Ishikawa (cell line): ENCODE measurements around the gene CYLC2.

Experiments
- CEBPB ChIP-seq: IDR thresholded peaks from 2 replicates; pipeline ENCODE4 v1.6.1; 2012
- CREB1 ChIP-seq: IDR thresholded peaks from 2 replicates; pipeline ENCODE4 v1.6.1; 2012; ENCODE audit warnings: low read depth
- EGR1 ChIP-seq: IDR thresholded peaks from 2 replicates; pipeline ENCODE4 v1.6.1; 2012
- EP300 ChIP-seq: IDR thresholded peaks from 2 replicates; pipeline ENCODE4 v1.6.1; 2012; ENCODE audit warnings: borderline replicate concordance
- FOXM1 ChIP-seq: IDR thresholded peaks from 2 replicates; pipeline ENCODE4 v1.6.1; 2012; ENCODE audit warnings: low read depth, borderline replicate concordance
- MAX ChIP-seq: IDR thresholded peaks from 2 replicates; pipeline ENCODE4 v1.6.1; 2012
- NFIC ChIP-seq: IDR thresholded peaks from 2 replicates; pipeline ENCODE4 v1.6.1; 2012
- RAD21 ChIP-seq: IDR thresholded peaks from 2 replicates; pipeline ENCODE4 v1.6.1; 2012; ENCODE audit warnings: low read depth
- REST ChIP-seq: IDR thresholded peaks from 2 replicates; pipeline ENCODE4 v1.6.1; 2012; ENCODE audit warnings: low read depth, mild to moderate bottlenecking
- TAF1 ChIP-seq: IDR thresholded peaks from 2 replicates; pipeline ENCODE4 v1.6.1; 2012; ENCODE audit warnings: low read depth, mild to moderate bottlenecking
- TCF12 ChIP-seq: IDR thresholded peaks from 2 replicates; pipeline ENCODE4 v1.6.1; 2012; ENCODE audit warnings: low read depth
- TEAD4 ChIP-seq: IDR thresholded peaks from 2 replicates; pipeline ENCODE4 v1.6.1; 2012
- USF1 ChIP-seq: IDR thresholded peaks from 2 replicates; pipeline ENCODE4 v1.6.1; 2012
- YY1 ChIP-seq: IDR thresholded peaks from 2 replicates; pipeline ENCODE4 v1.6.1; 2012; ENCODE audit warnings: low read depth
- ZBTB7A ChIP-seq: IDR thresholded peaks from 2 replicates; pipeline ENCODE4 v1.6.1; 2012; ENCODE audit warnings: low read depth

The CYLC2 gene

GRCh38 chr9:102995033-102995432 lies at the start of gene CYLC2:
Gene CYLC2, plus strand, starts transcription at chr9:102995333. Its CDS starts 48 bp downstream, at chr9:102995381.
- TF ChIP-seq TCF12 (no peak), MAX (no peak), ZBTB7A (no peak), EGR1 (no peak), EP300 (no peak), CEBPB (no peak), TEAD4 (no peak), RAD21 (no peak), NFIC (no peak), YY1 (no peak), REST (no peak), FOXM1 (no peak), TAF1 (no peak), CREB1 (no peak), USF1 (no peak)

GRCh38 chr9:102950346-102950745 lies 44.8 kb upstream of the CYLC2 start:
- TF ChIP-seq RAD21 (no peak), NFIC (no peak), EP300 (no peak), CREB1 (no peak), USF1 (no peak), MAX (no peak), EGR1 (no peak), TEAD4 (no peak), CEBPB (no peak), TAF1 (no peak), REST (no peak), TCF12 (no peak), YY1 (no peak), FOXM1 (no peak), ZBTB7A (no peak)

- TF ChIP-seq EGR1 (no peak), FOXM1 (no peak), TAF1 (no peak), CEBPB (no peak)
These were observed 28.1 kb upstream of the CYLC2 start for GRCh38 chr9:102966999-102967398.

GRCh38 chr9:102967979-102968378 lies 27.2 kb upstream of the CYLC2 start:
- TF ChIP-seq RAD21 (no peak), MAX (no peak), USF1 (no peak)

GRCh38 chr9:102972780-102973179 lies 22.4 kb upstream of the CYLC2 start:
- TF ChIP-seq TCF12 (no peak), NFIC (no peak), RAD21 (no peak), USF1 (no peak), CEBPB (no peak), TEAD4 (no peak), TAF1 (no peak), CREB1 (no peak)

- TF ChIP-seq EP300 (no peak), YY1 (no peak), USF1 (no peak), TAF1 (no peak), REST (no peak), TEAD4 (no peak), TCF12 (no peak), RAD21 (no peak), CEBPB (no peak), EGR1 (no peak), FOXM1 (no peak), ZBTB7A (no peak), NFIC (no peak), CREB1 (no peak), MAX (no peak)
These were observed 20.6 kb upstream of the CYLC2 start for GRCh38 chr9:102974530-102974929.
